IPS-18c (cell line): ENCODE results near the gene UBASH3B.
"Not testable (repeated sequence)": the region's sequence is repeated elsewhere in the genome, so short reads cannot be mapped to it uniquely, and the experiment has no call there.

Experiments
- H3K4me3 ChIP-seq: 2 replicates; pipeline ENCODE4 v1.7.0; 2013; ENCODE audit warnings: low read depth, mild to moderate bottlenecking, low read length, moderate library complexity; ENCODE audit not compliant: insufficient read depth
- H3K9me3 ChIP-seq: one replicate; pipeline ENCODE4 v1.6.1; 2013; ENCODE audit warnings: mild to moderate bottlenecking, low read length, moderate library complexity; ENCODE audit not compliant: control insufficient read depth, insufficient read depth

Gene UBASH3B

DNA sequence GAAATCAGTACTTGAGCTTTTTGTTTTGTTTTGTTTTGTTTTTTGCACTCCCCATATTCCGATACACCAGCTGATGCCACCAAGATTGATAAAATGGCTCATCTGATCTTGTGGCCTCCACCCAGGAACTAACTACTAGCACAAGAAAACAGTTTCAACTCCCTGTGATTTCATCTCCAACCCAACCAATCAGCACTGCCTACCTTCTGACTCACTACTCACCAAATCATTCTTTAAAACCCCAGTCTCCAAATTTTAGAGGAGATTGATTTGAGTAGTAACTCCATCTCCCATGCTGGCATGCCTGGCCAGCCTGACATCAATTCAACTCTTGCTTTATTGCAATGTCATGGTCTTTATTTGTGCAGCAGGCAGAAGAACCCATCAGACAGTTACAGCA lies 166.7 kb downstream of the UBASH3B start:
- no peak overlapping the region for H3K4me3 ChIP-seq
- peaks cover 13% of the 10 kb centered on the region for H3K9me3 ChIP-seq

DNA sequence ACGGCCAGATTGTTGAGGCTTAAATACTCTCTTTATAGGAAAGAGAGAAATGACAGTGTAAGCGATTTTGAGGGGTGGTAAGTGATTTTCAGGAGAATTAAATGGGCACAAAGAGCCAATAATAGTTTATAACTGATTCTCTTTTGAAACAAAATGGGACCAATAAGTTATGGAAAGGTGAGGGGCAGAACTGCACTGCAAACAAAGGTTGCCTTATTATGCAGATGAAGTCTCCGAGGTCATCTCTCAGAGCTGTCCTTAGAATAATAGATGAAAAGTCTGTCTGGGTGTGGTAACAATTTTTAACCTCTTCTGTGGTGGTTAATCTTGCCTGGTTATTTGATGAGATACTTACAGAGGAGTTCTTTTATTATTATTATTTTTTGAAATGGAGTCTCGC lies 168.0 kb downstream of the UBASH3B start:
- Histone ChIP-seq H3K9me3 (peaks cover 13% of the 10 kb centered on the region), H3K4me3 (no peak overlapping the region)

DNA sequence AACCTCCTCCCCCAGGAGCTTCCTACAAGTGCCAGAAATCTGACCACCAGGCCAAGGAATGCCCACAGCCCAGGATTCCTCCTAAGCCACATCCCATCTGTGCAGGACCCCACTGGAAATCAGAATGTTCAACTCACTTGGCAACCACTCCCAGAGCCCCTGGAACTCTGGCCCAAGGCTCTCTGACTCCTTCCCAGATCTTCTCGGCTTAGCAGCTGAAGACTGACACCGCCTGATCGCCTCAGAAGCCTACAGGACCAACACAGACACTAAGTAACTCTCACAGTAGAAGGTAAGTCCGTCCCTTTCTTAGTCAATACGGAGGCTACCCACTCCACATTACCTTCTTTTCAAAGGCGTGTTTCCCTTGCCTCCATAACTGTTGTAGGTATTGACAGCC lies 173.8 kb downstream of the UBASH3B start:
- not testable (repeated sequence) for H3K9me3 ChIP-seq, H3K4me3 ChIP-seq

DNA sequence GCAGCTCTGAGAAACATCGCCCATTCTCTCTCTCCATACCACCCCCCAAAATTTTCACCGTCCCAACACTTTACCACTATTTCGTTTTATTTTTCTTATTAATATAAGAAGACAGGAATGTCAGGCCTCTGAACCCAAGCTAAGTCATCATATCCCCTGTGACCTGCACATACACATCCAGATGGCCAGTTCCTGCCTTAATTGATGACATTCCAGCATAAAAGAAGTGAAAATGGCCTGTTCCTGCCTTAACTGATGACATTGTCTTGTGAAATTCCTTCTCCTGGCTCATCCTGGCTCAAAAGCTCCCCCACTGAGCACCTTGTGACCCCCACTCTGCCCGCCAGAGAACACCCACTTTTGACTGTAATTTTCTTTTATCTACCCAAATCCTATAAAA lies 176.8 kb downstream of the UBASH3B start:
- H3K9me3 ChIP-seq, H3K4me3 ChIP-seq: not testable (repeated sequence)

DNA sequence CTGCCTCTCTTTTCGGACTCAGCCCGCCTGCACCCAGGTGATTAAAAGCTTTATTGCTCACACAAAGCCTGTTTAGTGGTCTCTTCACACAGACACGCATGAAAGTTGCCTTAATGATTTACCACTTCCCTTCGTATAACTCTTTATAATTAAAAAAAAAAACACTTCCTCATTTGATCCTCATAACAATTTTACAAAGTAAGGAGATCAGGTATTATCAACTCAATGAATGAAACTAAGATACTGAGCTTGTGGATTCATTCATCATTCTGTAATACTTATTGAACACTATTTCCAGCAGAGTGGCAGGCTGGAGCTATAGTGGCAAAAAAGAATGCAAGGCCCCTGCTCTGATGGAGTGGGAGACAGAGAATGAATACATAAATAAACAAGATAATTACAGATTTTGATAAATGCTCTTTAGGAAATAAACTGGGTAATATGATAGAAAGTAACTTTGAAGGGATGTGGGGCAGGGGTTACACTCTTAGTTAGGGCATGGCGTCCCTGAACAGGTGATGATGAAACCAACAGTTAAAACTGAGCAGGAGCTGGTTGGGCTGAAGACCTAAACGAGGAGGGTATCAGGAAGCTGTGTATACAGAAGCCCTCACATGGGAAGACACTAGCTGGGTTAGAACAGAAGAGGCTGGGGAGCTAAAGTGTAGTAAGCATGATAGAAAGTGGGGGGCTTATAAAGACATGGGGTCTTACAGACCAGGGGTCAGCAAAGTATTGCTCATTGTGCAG lies 177.4 kb downstream of the UBASH3B start:
- Histone ChIP-seq H3K9me3 (no peaks in the 10 kb centered on the region), H3K4me3 (no peak overlapping the region)

DNA sequence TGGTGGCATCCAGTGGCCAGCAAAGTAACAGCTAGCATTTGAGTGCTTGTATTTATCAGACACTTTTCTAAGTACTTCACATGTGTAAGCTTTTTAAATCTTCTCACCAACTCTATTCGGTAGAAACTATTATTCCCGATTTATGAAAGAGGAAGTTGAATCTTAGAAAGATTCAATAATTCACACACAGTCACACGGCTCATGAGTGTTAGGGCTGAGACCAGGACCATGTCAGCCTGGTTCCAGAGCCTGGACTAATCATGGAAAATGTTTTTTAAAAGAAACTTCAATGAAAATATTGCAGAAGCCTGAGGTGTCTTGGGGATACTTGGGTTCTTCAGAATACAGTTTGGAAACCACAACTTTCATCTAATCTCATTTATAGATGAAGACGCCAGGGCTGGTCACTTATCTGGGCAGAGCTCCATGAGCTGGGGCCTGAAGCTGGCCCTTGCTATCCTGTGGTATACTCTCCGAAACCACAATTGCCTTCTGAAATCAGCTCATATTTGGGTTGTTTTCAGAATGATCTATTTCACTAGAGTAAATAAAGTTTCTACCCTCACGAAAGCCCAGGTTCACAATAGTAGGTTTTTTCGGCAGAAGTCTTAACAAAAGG lies 178.4 kb downstream of the UBASH3B start:
- Histone ChIP-seq H3K4me3 (no peak overlapping the region), H3K9me3 (no peaks in the 10 kb centered on the region)

DNA sequence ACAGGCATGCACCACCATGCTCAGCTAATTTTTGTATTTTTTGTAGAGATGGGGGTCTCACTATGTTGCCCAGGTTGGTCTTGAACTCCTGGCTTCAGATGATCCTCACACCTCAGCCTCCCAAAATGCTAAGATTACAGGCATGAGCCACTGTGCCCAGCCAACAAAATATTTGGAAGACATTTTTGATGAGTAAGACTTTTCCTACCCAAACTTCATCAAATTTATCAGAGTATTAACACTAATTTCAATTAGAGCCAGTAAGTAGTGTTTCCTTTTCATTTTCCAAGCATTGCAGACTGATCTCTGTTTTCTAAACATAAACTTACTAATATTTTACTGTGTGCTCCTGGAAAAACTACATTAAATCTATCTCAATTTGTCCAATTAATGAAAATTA lies 181.4 kb downstream of the UBASH3B start:
- no peaks in the 10 kb centered on the region for H3K9me3 ChIP-seq
- no peak overlapping the region for H3K4me3 ChIP-seq

DNA sequence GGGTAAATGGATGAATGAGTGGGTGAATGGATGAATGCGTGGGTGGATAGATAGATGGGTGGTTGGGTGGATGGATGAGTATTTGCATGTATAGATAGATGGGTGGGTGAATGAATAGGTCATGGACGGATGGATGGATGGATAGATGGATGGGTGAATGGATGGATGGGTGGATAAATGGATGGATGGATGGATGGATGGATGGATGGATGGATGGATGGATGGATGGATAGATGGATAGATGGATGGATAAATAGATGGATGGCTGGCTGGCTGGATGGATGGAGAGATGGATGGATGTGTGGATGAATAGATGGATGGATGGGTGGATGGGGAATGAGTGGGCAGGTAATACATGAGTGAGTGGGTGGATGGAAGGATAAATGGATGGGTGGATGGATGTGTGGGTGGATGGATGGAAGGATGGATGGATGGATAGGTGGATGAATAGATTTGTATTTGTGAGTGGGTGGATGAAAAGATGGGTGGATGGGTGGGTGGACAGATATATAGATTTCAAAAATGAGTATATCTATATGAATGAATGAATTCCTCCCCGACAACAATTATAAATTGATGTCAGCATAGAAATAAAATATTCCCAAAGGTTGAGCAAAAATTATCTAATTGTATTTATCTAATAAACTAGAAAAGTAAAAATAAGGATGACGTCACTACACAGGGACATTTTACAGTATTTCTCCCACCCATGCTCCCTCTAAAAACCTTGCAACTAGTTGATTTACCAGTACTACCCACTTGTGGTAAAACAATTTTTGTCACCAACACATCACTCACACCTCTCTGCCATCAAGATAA lies 182.2 kb downstream of the UBASH3B start:
- Histone ChIP-seq H3K9me3 (no peaks in the 10 kb centered on the region), H3K4me3 (no peak overlapping the region)

DNA sequence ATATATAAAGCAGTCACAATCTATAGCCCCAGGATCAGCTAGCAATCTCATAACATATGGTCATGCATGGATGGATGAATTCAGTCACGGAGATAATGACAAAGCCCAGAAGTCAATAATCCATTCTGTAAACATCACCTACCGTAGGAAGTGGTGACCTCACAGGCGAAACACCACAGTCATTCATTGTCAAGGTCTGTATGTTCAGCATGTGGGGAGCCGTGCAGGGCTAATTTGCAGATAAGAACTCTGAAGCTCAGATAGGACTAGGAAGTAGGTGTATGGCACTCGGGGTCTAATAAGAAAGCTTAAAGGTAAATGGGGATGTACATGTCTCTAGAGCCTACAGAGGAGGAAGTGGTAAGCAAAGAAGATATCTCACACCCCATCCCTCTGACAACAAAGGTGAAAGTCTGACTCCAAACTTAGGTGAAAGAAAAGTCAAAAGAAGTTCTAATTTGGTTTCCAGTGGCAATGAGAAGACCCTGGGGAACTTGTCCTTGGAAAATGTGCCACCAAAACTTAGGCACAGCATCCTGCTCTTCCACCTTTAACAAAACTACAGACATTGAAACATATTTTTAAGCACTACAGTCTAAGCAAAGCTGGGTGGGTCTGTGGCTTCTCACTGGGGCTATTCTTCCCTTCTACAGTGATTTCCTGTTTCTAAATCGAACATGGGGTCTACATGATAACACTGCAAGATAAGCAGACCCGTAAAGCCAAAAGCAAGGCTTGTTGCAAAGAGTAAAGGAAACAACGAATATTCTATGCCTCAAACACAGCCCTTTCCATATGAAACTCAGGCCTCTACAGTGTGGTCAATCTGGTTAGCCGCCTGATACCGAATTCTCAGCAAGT lies 188.0 kb downstream of the UBASH3B start:
- no peak overlapping the region for H3K4me3 ChIP-seq
- no peaks in the 10 kb centered on the region for H3K9me3 ChIP-seq

DNA sequence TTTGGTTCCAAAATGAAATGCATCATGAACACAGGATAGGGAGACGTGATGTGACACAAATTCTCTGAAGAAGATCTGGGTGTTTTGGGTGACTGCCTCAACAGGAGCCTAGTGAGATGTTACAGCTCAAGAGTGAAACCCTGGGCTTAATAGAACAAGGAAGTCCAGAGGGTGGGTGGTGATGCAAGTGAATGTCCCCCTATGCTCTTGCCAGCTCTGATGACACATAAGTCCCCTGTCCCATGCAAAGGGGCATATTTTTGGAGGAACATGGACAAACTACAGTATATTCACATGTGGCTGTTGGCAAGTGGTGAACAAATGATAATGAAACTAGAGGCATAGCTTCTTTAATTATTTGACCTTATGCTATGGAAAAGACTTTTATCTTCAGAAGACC lies 191.9 kb downstream of the UBASH3B start:
- Histone ChIP-seq H3K9me3 (no peaks in the 10 kb centered on the region), H3K4me3 (no peak overlapping the region)

DNA sequence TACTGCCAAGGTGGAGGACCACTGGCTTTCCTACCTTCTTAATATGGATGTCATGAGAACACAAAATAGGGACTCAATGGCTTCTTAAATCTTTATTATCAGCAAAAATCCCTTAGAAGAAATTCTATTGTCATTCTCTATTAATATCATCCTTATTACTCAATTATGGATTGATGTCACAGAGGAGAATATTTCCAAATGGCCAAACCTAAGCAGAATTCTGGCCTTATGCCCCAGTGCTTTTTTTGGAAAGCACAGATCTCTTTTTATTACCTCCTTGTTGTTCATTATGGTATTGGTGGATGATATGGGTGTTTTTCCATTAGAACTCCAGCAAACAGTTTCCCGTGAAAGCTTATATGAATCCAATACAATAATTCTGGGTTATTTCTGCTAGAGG lies 192.7 kb downstream of the UBASH3B start:
- no peak overlapping the region for H3K4me3 ChIP-seq
- H3K9me3 ChIP-seq: no peaks in the 10 kb centered on the region

DNA sequence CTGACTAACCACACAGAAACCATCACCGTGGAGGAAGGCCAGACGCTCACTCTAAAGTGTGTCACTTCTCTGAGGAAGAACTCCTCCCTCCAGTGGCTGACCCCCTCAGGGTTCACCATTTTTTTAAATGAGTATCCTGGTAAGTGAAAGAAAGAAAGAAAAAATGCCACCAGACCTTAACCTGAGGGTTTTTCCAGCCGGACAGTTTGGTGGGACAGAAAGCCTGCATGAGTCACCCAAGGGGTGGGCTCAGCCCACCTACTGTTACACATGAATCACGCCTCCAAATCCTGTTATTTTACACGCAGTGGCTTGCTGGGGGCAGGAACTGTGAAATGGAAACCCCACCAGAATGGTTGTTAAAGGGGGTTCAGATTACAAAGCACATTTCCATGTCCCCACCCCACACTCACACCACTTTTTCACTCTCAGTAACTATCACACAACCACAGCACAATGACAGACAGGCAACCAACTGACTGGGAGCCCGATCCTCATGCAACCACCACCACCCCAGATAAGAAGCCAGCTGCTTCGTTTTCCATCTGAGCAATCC lies 194.6 kb downstream of the UBASH3B start:
- Histone ChIP-seq H3K4me3 (no peak overlapping the region), H3K9me3 (no peaks in the 10 kb centered on the region)

DNA sequence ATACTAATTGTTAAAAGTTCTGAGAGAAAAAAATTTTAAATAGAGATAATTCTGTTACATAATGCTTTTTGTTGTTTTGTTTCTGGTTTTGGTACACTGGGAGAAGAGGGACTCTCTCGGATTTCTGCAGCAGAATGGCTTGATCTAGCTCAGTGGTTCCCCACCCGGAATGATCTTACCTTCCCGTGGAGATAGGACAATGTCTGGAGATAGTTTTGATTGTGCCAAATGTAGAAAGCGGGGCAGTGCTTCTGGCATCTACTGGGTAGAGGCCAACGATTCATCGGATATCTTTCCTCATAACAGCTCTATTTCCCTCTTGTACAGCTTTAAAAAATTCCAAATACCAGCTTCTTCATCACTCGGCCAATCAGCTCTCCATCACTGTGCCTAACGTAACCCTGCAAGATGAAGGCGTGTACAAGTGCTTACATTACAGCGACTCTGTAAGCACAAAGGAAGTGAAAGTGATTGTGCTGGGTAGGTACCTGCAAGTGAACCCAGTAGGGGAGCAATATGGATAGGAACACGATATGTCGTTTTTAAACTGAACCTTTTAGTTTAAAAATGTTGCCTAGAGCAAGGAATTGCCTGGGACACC lies 195.9 kb downstream of the UBASH3B start:
- H3K9me3 ChIP-seq: no peaks in the 10 kb centered on the region
- H3K4me3 ChIP-seq: no peak overlapping the region

DNA sequence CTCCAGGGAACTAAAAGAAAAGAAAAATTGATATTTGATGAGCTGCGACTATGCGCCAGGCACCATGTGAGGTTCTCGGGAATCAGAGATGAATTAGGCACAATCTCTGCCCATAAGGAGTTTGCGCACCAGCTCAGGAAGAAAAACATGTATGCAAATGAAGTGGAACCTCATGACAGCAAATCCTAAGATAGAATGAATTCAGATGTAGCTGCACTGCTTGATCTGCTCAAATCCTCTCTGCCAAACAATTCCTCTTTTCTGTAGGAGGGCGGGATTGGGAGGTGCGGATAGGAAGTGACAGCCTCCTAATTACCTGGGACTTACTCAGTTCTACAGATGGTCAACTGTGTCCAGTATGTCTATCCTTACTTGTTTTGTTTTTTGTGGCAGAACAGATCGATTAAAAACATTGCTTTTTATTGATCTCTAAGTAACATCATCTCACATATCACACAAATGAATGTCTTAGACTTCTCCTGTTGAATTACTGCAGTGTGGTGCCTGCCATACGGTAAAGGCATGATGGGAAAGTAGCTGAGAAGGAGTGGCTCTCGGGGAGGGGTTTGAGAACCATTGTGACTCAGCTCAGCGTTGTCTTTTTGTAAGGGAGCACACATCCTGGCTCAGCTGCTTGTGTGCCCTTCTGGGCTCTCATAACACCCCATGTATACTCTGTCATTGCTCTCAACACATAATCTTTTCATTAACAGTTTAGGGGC lies 196.7 kb downstream of the UBASH3B start:
- H3K4me3 ChIP-seq: no peak overlapping the region
- H3K9me3 ChIP-seq: no peaks in the 10 kb centered on the region

DNA sequence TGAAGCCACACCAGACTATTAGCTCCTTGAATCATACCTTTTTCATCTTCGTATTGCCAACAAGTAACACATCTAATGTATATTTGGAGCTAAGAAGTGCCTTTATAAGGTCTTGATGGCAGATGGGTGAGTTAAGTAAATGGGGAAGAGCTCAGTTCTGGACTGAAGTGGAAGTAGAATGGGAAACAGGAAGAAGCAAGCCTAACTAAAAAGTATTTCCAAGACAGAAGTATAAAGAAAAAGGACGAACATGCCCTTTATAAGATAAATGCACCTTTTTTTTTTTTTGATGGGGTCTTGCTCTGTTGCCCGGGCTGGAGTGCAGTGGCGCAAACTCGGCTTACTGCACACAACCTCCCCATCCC lies 197.3 kb downstream of the UBASH3B start:
- H3K9me3 ChIP-seq: no peaks in the 10 kb centered on the region
- no peak overlapping the region for H3K4me3 ChIP-seq

DNA sequence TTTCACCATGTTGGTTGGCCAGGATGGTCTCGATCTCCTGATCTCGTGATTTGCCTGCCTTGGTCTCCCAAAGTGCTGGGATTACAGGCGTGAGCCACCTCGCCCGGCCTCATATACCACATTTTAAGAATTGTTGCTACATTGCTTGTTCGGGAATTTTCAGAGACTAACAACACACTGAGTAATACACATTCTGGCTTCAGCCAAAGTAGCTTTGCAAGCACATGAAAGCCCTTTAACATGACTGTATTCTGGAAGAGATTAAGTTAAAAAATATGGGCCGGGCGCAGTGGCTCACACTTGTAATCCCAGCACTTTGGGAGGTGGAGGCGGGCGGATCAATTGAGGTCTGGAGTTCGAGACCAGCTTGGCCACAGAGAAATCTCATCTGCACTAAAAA lies 197.7 kb downstream of the UBASH3B start:
- no peaks in the 10 kb centered on the region for H3K9me3 ChIP-seq
- no peak overlapping the region for H3K4me3 ChIP-seq
